Heart left ventricle (tissue), 13 donors: ENCODE measurements around the gene LIN54.

Source experiments
- POLR2A ChIP-seq, 2 donors: fragments of 450-650 bp; IDR thresholded peaks; one replicate each; pipeline ENCODE4 v1.6.1; 2017; ENCODE audit warnings: antibody characterized with exemption in 2 of 2, mild to moderate bottlenecking in 2 of 2, moderate library complexity in 2 of 2
- TF ChIP-seq, protein P1 (sequence below), 12 donors: fragments of 200-600 bp; sonication (generic) in 4 of 12; IDR thresholded peaks; one replicate each; pipeline versions ENCODE4 v1.5.0 to v1.8.0; 2018 to 2022; ENCODE audit warnings: antibody characterized with exemption in 12 of 12, mild to moderate bottlenecking in 5 of 12
- donor health status: ischemic (EF 13 %, LVEDD 7.1; RV severe dilation, severe dysfunction).
- donor health status: DM: no; HTN: yes; CAD: no.
- donor health status: DM: no; HTN: no; CAD: no.
- donor health status: ischemic (EF 25% LVEDD 6.9; RV normal size, moderate dysfunction).
- donor health status: ischemic (EF 25% LVEDD 5.7; RV mildly dilated, moderate dysfunction).
- donor health status: ischemic (EF 35%, LVEDD 5.7; RV mildly dilated, moderate dysfunction).
- donor health status: nonischemic (EF 11% LVEDD 7.7; RV severe dilation, severe dysfunction).
- donor health status: DM: yes; HTN: yes; CAD: no.
- donor health status: PGD.
- donor health status: ischemic (EF 29% LVEDD 5.4; RV normal size, mild dysfunction).
- donor health status: nonischemic (EF 23%, LVEDD 6.1; RV moderate dilation, normal function).

DNA sequence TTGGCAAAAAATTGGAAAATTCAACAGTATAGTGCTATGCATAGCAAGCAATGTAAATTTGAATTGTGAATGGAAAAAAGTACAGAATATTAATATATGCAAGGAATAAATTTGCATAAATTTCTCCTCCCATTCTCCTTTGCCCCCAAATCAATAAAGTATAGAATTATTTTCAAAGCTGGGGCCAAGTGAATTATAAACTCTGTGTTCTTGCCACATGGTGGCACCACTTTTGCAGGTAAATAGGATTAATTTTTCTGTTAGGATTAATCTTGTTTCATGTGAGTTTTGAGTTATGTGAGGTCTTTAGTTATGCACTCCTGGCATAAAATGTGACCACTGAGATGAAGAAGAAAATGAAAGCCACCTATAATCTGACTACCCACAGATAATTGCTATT is 44.3 kb upstream of the LIN54 start:
- TF ChIP-seq, protein P1, sequence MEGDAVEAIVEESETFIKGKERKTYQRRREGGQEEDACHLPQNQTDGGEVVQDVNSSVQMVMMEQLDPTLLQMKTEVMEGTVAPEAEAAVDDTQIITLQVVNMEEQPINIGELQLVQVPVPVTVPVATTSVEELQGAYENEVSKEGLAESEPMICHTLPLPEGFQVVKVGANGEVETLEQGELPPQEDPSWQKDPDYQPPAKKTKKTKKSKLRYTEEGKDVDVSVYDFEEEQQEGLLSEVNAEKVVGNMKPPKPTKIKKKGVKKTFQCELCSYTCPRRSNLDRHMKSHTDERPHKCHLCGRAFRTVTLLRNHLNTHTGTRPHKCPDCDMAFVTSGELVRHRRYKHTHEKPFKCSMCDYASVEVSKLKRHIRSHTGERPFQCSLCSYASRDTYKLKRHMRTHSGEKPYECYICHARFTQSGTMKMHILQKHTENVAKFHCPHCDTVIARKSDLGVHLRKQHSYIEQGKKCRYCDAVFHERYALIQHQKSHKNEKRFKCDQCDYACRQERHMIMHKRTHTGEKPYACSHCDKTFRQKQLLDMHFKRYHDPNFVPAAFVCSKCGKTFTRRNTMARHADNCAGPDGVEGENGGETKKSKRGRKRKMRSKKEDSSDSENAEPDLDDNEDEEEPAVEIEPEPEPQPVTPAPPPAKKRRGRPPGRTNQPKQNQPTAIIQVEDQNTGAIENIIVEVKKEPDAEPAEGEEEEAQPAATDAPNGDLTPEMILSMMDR (IDR thresholded peaks at IDR 0.05) = peak in 3 of 12 donors; percentile 13 to 26 (median 24)
- TF ChIP-seq POLR2A (IDR thresholded peaks at IDR 0.05) = no peak
